ENCODE data around the gene HYAL3.

HYAL3 gene

GRCh38 chr3:50270422-50271224 lies 28.6 kb downstream of the HYAL3 start:
- Histone ChIP-seq H3K27me3 (ENCODE audit: insufficient read depth, low read length) (peaks cover 28% of the 10 kb centered on the region), H3K36me3 (ENCODE audit: insufficient read depth, low read depth, low read length) (no peaks in the 10 kb centered on the region), H3K9ac (ENCODE audit: low read depth, low read length) (no peak overlapping the region), H3K4me1 (ENCODE audit: insufficient read depth, low read length) (peaks cover 20% of the 10 kb centered on the region; the same call in 1 of the 2 replicates), H3K27ac (ENCODE audit: low read length) (no peak overlapping the region), H3K4me3 (ENCODE audit: low read length) (no peak overlapping the region), H3K9me3 (ENCODE audit: insufficient read depth, low read depth, low read length) (no peaks in the 10 kb centered on the region)

GRCh38 chr3:50269977-50270413 lies 29.2 kb downstream of the HYAL3 start:
- H3K27me3 ChIP-seq (ENCODE audit: insufficient read depth, low read length), result peaks cover 22% of the 10 kb centered on the region
- no peaks in the 10 kb centered on the region for H3K36me3 ChIP-seq (ENCODE audit: insufficient read depth, low read depth, low read length)
- no peaks in the 10 kb centered on the region for H3K9me3 ChIP-seq (ENCODE audit: insufficient read depth, low read depth, low read length)
- H3K4me3 ChIP-seq (ENCODE audit: low read length), result no peak overlapping the region
- no peak overlapping the region for H3K27ac ChIP-seq (ENCODE audit: low read length)
- peaks cover 26% of the 10 kb centered on the region; the same call in 1 of the 2 replicates for H3K4me1 ChIP-seq (ENCODE audit: insufficient read depth, low read length)
- no peak overlapping the region for H3K9ac ChIP-seq (ENCODE audit: low read depth, low read length)

GRCh38 chr3:50269460-50269859 lies 29.7 kb downstream of the HYAL3 start:
- Histone ChIP-seq H3K27ac (ENCODE audit: low read length) (no peak overlapping the region), H3K4me3 (ENCODE audit: low read length) (no peak overlapping the region), H3K9ac (ENCODE audit: low read depth, low read length) (0 out of 2 replicates have a peak overlapping the region, but pooled peaks have one; percentile 2), H3K36me3 (ENCODE audit: insufficient read depth, low read depth, low read length) (no peaks in the 10 kb centered on the region), H3K9me3 (ENCODE audit: insufficient read depth, low read depth, low read length) (no peaks in the 10 kb centered on the region), H3K4me1 (ENCODE audit: insufficient read depth, low read length) (peaks cover 27% of the 10 kb centered on the region; the same call in 1 of the 2 replicates), H3K27me3 (ENCODE audit: insufficient read depth, low read length) (peaks cover 16% of the 10 kb centered on the region)

- Histone ChIP-seq H3K27ac (ENCODE audit: low read length) (no peak within 1 kb of the TSS), H3K36me3 (ENCODE audit: insufficient read depth, low read depth, low read length) (no peaks in the 10 kb centered on the region), H3K4me1 (ENCODE audit: insufficient read depth, low read length) (peaks cover 32% of the 10 kb centered on the region; the same call in 1 of the 2 replicates), H3K27me3 (ENCODE audit: insufficient read depth, low read length) (peaks cover 10% of the 10 kb centered on the region), H3K9ac (ENCODE audit: low read depth, low read length) (0 out of 2 replicates have a peak within 1 kb of the TSS, but pooled peaks have one; percentile 2), H3K4me3 (ENCODE audit: low read length) (no peak within 1 kb of the TSS), H3K9me3 (ENCODE audit: insufficient read depth, low read depth, low read length) (no peaks in the 10 kb centered on the region)
These were observed 30.3 kb downstream of the HYAL3 start, which contains the start of gene SEMA3B for GRCh38 chr3:50268703-50269451. SEMA3B (plus strand) TSS chr3:50269147; CDS start chr3:50269241, 94 bp downstream.

GRCh38 chr3:50268276-50268675 lies 30.9 kb downstream of the HYAL3 start:
- H3K4me1 ChIP-seq (ENCODE audit: insufficient read depth, low read length), result peaks cover 32% of the 10 kb centered on the region; the same call in 1 of the 2 replicates
- H3K9ac ChIP-seq (ENCODE audit: low read depth, low read length), result no peak overlapping the region
- no peak overlapping the region for H3K4me3 ChIP-seq (ENCODE audit: low read length)
- no peaks in the 10 kb centered on the region for H3K9me3 ChIP-seq (ENCODE audit: insufficient read depth, low read depth, low read length)
- H3K27me3 ChIP-seq (ENCODE audit: insufficient read depth, low read length), result peaks cover 4% of the 10 kb centered on the region
- no peaks in the 10 kb centered on the region for H3K36me3 ChIP-seq (ENCODE audit: insufficient read depth, low read depth, low read length)
- no peak overlapping the region for H3K27ac ChIP-seq (ENCODE audit: low read length)

GRCh38 chr3:50267280-50267913 lies 31.8 kb downstream of the HYAL3 start:
- Histone ChIP-seq H3K27me3 (ENCODE audit: insufficient read depth, low read length) (no peaks in the 10 kb centered on the region), H3K9ac (ENCODE audit: low read depth, low read length) (no peak overlapping the region), H3K27ac (ENCODE audit: low read length) (no peak overlapping the region), H3K9me3 (ENCODE audit: insufficient read depth, low read depth, low read length) (no peaks in the 10 kb centered on the region), H3K4me3 (ENCODE audit: low read length) (no peak overlapping the region), H3K36me3 (ENCODE audit: insufficient read depth, low read depth, low read length) (no peaks in the 10 kb centered on the region), H3K4me1 (ENCODE audit: insufficient read depth, low read length) (peaks cover 32% of the 10 kb centered on the region; the same call in 1 of the 2 replicates)

GRCh38 chr3:50266836-50267235 lies 32.4 kb downstream of the HYAL3 start:
- Histone ChIP-seq H3K4me1 (ENCODE audit: insufficient read depth, low read length) (peaks cover 32% of the 10 kb centered on the region; the same call in 1 of the 2 replicates), H3K27ac (ENCODE audit: low read length) (no peak overlapping the region), H3K4me3 (ENCODE audit: low read length) (no peak overlapping the region)

GRCh38 chr3:50266017-50266416 lies 33.2 kb downstream of the HYAL3 start:
- no peak overlapping the region for H3K9ac ChIP-seq (ENCODE audit: low read depth, low read length)
- H3K4me3 ChIP-seq (ENCODE audit: low read length), result no peak overlapping the region
- H3K36me3 ChIP-seq (ENCODE audit: insufficient read depth, low read depth, low read length), result no peaks in the 10 kb centered on the region
- peaks cover 37% of the 10 kb centered on the region for H3K4me1 ChIP-seq (ENCODE audit: insufficient read depth, low read length)
- H3K9me3 ChIP-seq (ENCODE audit: insufficient read depth, low read depth, low read length), result no peaks in the 10 kb centered on the region
- H3K27ac ChIP-seq (ENCODE audit: low read length), result no peak overlapping the region
- no peaks in the 10 kb centered on the region for H3K27me3 ChIP-seq (ENCODE audit: insufficient read depth, low read length)

More at GRCh38 chr3:50266836-50267235, 32.4 kb downstream of the HYAL3 start:
- no peaks in the 10 kb centered on the region for H3K27me3 ChIP-seq (ENCODE audit: insufficient read depth, low read length)
- no peak overlapping the region for H3K9ac ChIP-seq (ENCODE audit: low read depth, low read length)
- no peaks in the 10 kb centered on the region for H3K36me3 ChIP-seq (ENCODE audit: insufficient read depth, low read depth, low read length)
- H3K9me3 ChIP-seq (ENCODE audit: insufficient read depth, low read depth, low read length), result no peaks in the 10 kb centered on the region

- Histone ChIP-seq H3K9me3 (ENCODE audit: insufficient read depth, low read depth, low read length) (no peaks in the 10 kb centered on the region), H3K27me3 (ENCODE audit: insufficient read depth, low read length) (no peaks in the 10 kb centered on the region), H3K4me3 (ENCODE audit: low read length) (no peak overlapping the region), H3K4me1 (ENCODE audit: insufficient read depth, low read length) (peaks cover 42% of the 10 kb centered on the region), H3K27ac (ENCODE audit: low read length) (peak overlapping the region; percentile 28), H3K9ac (ENCODE audit: low read depth, low read length) (peak overlapping the region; percentile 17; the same call in 1 of the 2 replicates), H3K36me3 (ENCODE audit: insufficient read depth, low read depth, low read length) (no peaks in the 10 kb centered on the region)
These were observed 33.6 kb downstream of the HYAL3 start for GRCh38 chr3:50265571-50265970.

- H3K36me3 ChIP-seq (ENCODE audit: insufficient read depth, low read depth, low read length), result no peaks in the 10 kb centered on the region
- H3K27ac ChIP-seq (ENCODE audit: low read length), result peak overlapping the region; percentile 28
- no peaks in the 10 kb centered on the region for H3K27me3 ChIP-seq (ENCODE audit: insufficient read depth, low read length)
- no peaks in the 10 kb centered on the region for H3K9me3 ChIP-seq (ENCODE audit: insufficient read depth, low read depth, low read length)
- H3K9ac ChIP-seq (ENCODE audit: low read depth, low read length), result peak overlapping the region; percentile 17; the same call in 1 of the 2 replicates
- no peak overlapping the region for H3K4me3 ChIP-seq (ENCODE audit: low read length)
- peaks cover 45% of the 10 kb centered on the region for H3K4me1 ChIP-seq (ENCODE audit: insufficient read depth, low read length)
These were observed 34.2 kb downstream of the HYAL3 start for GRCh38 chr3:50264964-50265485.

GRCh38 chr3:50264383-50264963 lies 34.7 kb downstream of the HYAL3 start:
- peak overlapping the region; percentile 55 for H3K27ac ChIP-seq (ENCODE audit: low read length)
- peak overlapping the region; percentile 27; the same call in 1 of the 2 replicates for H3K4me3 ChIP-seq (ENCODE audit: low read length)
- H3K9me3 ChIP-seq (ENCODE audit: insufficient read depth, low read depth, low read length), result no peaks in the 10 kb centered on the region
- H3K27me3 ChIP-seq (ENCODE audit: insufficient read depth, low read length), result no peaks in the 10 kb centered on the region
- H3K4me1 ChIP-seq (ENCODE audit: insufficient read depth, low read length), result peaks cover 41% of the 10 kb centered on the region
- no peaks in the 10 kb centered on the region for H3K36me3 ChIP-seq (ENCODE audit: insufficient read depth, low read depth, low read length)
- H3K9ac ChIP-seq (ENCODE audit: low read depth, low read length), result peak overlapping the region; percentile 71
